Liver (tissue), 9 donors: ENCODE results near the gene CDC42EP1. TPM values are rescaled to one million over a fixed set of nuclear protein-coding genes. Genes with fewer than 3 reads are reported as not detected.
"Not testable (repeated sequence)": the region's sequence is repeated elsewhere in the genome, so short reads cannot be mapped to it uniquely, and the experiment has no call there.

Experiments
- DNase-seq: peaks from one replicate; pipeline ENCODE4 v3.0.0-alpha.2; 2017; ENCODE audit warnings: low spot score
- H3K27ac ChIP-seq, 2 donors: one replicate each; pipeline ENCODE4 v1.7.0; 2013; ENCODE audit warnings: inconsistent platforms in 2 of 2, low read length in 2 of 2, control low read depth in 1 of 2, low read depth in 1 of 2, mild to moderate bottlenecking in 1 of 2
- H3K27me3 ChIP-seq, 4 donors: one replicate each; pipeline versions ENCODE4 v1.6.1 to v1.7.0; 2013; ENCODE audit warnings: low read length in 3 of 4, inconsistent platforms in 1 of 4, mild to moderate bottlenecking in 1 of 4, moderate library complexity in 1 of 4; ENCODE audit not compliant: control insufficient read depth in 4 of 4, insufficient read depth in 4 of 4
- H3K36me3 ChIP-seq, 4 donors: one replicate each; pipeline versions ENCODE4 v1.6.1 to v1.7.0; 2013; ENCODE audit warnings: low read length in 3 of 4, mild to moderate bottlenecking in 3 of 4, low read depth in 1 of 4, moderate library complexity in 1 of 4; ENCODE audit not compliant: control insufficient read depth in 4 of 4, insufficient read depth in 3 of 4
- H3K4me1 ChIP-seq, 4 donors: one replicate each; pipeline versions ENCODE4 v1.6.1 to v1.7.0; 2013; ENCODE audit warnings: low read length in 3 of 4, mild to moderate bottlenecking in 3 of 4, moderate library complexity in 1 of 4; ENCODE audit not compliant: control insufficient read depth in 4 of 4, insufficient read depth in 4 of 4
- H3K4me3 ChIP-seq, 3 donors: one replicate each; pipeline versions ENCODE4 v1.6.1 to v1.7.0; 2013; ENCODE audit warnings: low read length in 3 of 3, control low read depth in 1 of 3, low read depth in 1 of 3, mild to moderate bottlenecking in 1 of 3
- H3K9ac ChIP-seq, 2 donors: one replicate each; pipeline ENCODE4 v1.7.0; 2013; ENCODE audit warnings: low read length in 2 of 2, mild to moderate bottlenecking in 2 of 2, moderate library complexity in 2 of 2, control low read depth in 1 of 2, low read depth in 1 of 2
- H3K9me3 ChIP-seq, 4 donors: one replicate each; pipeline versions ENCODE4 v1.6.1 to v1.7.0; 2013; ENCODE audit warnings: low read length in 3 of 4; ENCODE audit not compliant: control insufficient read depth in 4 of 4
- EGR1 ChIP-seq, 2 donors: IDR thresholded peaks; 2 replicates each; pipeline ENCODE4 v1.6.1; 2016 to 2018; ENCODE audit warnings: antibody characterized with exemption in 2 of 2, low read depth in 2 of 2
- FOXA1 ChIP-seq: IDR thresholded peaks from 2 replicates; pipeline ENCODE4 v1.6.1; 2016; ENCODE audit warnings: antibody characterized with exemption
- FOXA2 ChIP-seq: IDR thresholded peaks from 2 replicates; pipeline ENCODE4 v1.6.1; 2016; ENCODE audit warnings: antibody characterized with exemption
- GABPA ChIP-seq, 2 donors: IDR thresholded peaks in 1 of 2; conservative IDR thresholded peaks in 1 of 2; 2 replicates each; pipeline ENCODE4 v1.6.1; 2016; ENCODE audit warnings: antibody characterized with exemption in 2 of 2, mild to moderate bottlenecking in 1 of 2, moderate library complexity in 1 of 2
- HNF4A ChIP-seq, 2 donors: conservative IDR thresholded peaks; 2 replicates each; pipeline ENCODE4 v1.6.1; 2016; ENCODE audit warnings: antibody characterized with exemption in 2 of 2, mild to moderate bottlenecking in 2 of 2
- HNF4G ChIP-seq: IDR thresholded peaks from 2 replicates; pipeline ENCODE4 v1.6.1; 2016; ENCODE audit warnings: antibody characterized with exemption
- JUND ChIP-seq, 2 donors: IDR thresholded peaks; 2 replicates each; pipeline ENCODE4 v1.6.1; 2016; ENCODE audit warnings: antibody characterized with exemption in 2 of 2
- NR2F2 ChIP-seq: IDR thresholded peaks from 2 replicates; pipeline ENCODE4 v1.6.1; 2016; ENCODE audit warnings: antibody characterized with exemption
- RAD21 ChIP-seq, 2 donors: IDR thresholded peaks; 2 replicates each; pipeline ENCODE4 v1.6.1; 2016; ENCODE audit warnings: antibody characterized with exemption in 2 of 2, mild to moderate bottlenecking in 2 of 2
- RXRA ChIP-seq, 2 donors: IDR thresholded peaks; 2 replicates each; pipeline ENCODE4 v1.6.1; 2017 to 2018; ENCODE audit warnings: antibody characterized with exemption in 2 of 2, mild to moderate bottlenecking in 1 of 2
- SP1 ChIP-seq: IDR thresholded peaks from 2 replicates; pipeline ENCODE4 v1.6.1; 2018; ENCODE audit warnings: antibody characterized with exemption, mild to moderate bottlenecking
- TAF1 ChIP-seq: conservative IDR thresholded peaks from 2 replicates; pipeline ENCODE4 v1.6.1; 2016; ENCODE audit warnings: antibody characterized with exemption, mild to moderate bottlenecking
- YY1 ChIP-seq: IDR thresholded peaks from 2 replicates; pipeline ENCODE4 v1.6.1; 2016; ENCODE audit warnings: antibody characterized with exemption, mild to moderate bottlenecking
- WGBS: extraction: QIAGEN DNeasy Blood & Tissue Kit; methylation state at CpG from one replicate; pipeline ENCODE4 v1.1.7; 2013; 5-methylcytosine and 5-hydroxymethylcytosine counted together
- polyA plus RNA-seq, 2 donors: library from polyadenylated mRNA; stranded (reverse) in 1 of 2; unstranded in 1 of 2; fragments of 200-250 nt in 1 of 2; fragments of >200 nt in 1 of 2; fragmentation: Nextera tagmentation in 1 of 2; extraction: Ambion mirVana in 1 of 2; gene quantifications; one replicate each; pipeline versions ENCODE4 v1.2.1 to v1.2.3, GENCODE V29; 2013 to 2015
- total RNA-seq, 2 donors: library from RNA; depleted of rRNA; stranded (reverse); fragments of >200 nt; gene quantifications; one replicate each; pipeline ENCODE4 v1.2.3, GENCODE V29; 2014
- TF ChIP-seq, protein P1 (sequence below): IDR thresholded peaks from 2 replicates; pipeline ENCODE4 v1.6.1; 2016; ENCODE audit warnings: antibody characterized with exemption
- TF ChIP-seq, protein P2 (sequence below): IDR thresholded peaks from 2 replicates; pipeline ENCODE4 v1.6.1; 2016; ENCODE audit warnings: antibody characterized with exemption
- TF ChIP-seq, protein P3 (sequence below): IDR thresholded peaks from 2 replicates; pipeline ENCODE4 v1.6.1; 2016; ENCODE audit warnings: antibody characterized with exemption, mild to moderate bottlenecking
- TF ChIP-seq, protein P4 (sequence below): fragments of 150-350 bp; IDR thresholded peaks from 2 replicates; pipeline ENCODE4 v1.5.1; 2017; ENCODE audit warnings: improper control_type of control experiment, low read depth, low read length; ENCODE audit not compliant: missing input control
- TF ChIP-seq, protein P5 (sequence below): IDR thresholded peaks from 2 replicates; pipeline ENCODE4 v1.6.1; 2016; ENCODE audit warnings: antibody characterized with exemption
- donor health status: healthy.
- donor health status: healthy.
- donor health status: healthy.
- donor health status: healthy.
- donor health status: healthy.

The CDC42EP1 gene
- total and polyA plus RNA-seq, 4 donors, result 10.2 to 66.6 (median 31.2) TPM

DNA sequence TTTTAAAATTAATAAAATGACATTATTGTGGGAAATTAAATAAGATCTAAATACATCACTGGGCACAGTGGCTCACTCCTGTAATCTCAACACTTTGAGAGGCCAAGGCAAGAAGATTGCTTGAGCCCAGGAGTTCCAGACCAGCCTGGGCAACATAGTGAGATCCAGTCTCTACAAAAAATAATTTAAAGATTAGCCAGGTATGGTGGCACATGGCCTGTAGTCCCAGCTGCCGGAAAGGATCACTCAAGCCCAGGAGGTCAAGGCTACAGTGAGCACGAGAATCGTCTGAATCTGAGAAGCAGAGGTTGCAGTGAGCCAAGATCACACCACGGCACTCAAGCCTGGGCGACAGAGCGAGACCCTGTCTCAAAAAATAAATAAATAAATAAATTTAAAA lies 25.1 kb upstream of the CDC42EP1 start:
- no peak for TF ChIP-seq HNF4A (conservative IDR thresholded peaks at IDR 0.05)
- TF ChIP-seq, protein P1, sequence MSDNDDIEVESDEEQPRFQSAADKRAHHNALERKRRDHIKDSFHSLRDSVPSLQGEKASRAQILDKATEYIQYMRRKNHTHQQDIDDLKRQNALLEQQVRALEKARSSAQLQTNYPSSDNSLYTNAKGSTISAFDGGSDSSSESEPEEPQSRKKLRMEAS, result no peak
- no peak for TF ChIP-seq TAF1
- no peak for TF ChIP-seq SP1
- Histone ChIP-seq H3K4me3 (no peak overlapping the region), H3K9ac (no peak overlapping the region), H3K9me3 (no peaks in the 10 kb centered on the region), H3K27me3 (no peaks in the 10 kb centered on the region), H3K36me3 (no peaks in the 10 kb centered on the region), H3K4me1 (peaks cover 2 to 9% (median 3%) of the 10 kb centered on the region in 4 donors), H3K27ac (no peak overlapping the region)
- WGBS, result 90% methylated on average over 6 of the region's 6 CpGs
- DNase-seq, result no peak

DNA sequence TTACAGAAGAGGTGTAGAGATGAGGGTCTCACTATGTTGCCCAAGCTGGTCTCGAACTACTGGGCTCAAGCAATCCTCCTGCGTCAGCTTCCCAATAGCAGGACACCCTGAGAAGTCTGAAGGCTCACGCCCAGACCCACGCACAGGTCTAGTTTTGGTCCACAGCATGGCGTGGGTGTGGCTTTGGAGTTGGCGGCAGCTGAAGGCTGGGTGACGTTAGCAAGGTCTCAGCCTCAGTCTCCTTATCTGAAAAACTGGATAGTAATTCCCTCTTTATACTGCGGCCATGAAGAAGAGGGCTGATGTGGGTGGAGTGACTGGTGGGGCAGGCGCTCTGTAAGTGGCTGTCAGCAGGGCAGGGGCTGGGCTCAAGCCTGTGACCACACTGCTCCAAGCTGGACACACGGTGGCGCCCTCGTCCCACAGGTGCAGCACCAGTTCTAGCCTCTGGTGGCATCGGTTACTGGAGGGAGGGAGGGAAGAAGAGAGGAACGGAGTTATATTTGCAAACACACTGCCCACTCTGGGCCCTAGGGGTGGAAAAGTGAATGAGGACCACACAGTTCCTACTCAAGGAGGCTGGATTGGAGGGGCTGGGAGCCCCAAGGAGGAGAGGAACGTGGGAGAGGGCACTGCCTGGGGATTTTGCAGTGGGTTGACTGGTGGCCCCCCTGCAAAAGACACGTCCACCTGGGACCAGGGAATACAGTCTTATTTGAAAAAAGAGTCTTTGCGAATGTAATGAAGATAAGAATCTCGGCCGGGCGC lies 21.5 kb upstream of the CDC42EP1 start:
- H3K4me3 ChIP-seq, result no peak overlapping the region
- whole genome bisulfite sequencing, result 14% methylated on average over 20 of the region's 20 CpGs
- no peaks in the 10 kb centered on the region for H3K27me3 ChIP-seq
- peak; percentile 89 for DNase-seq
- H3K9me3 ChIP-seq, result no peaks in the 10 kb centered on the region
- peaks cover 2 to 9% (median 4%) of the 10 kb centered on the region in 4 donors for H3K4me1 ChIP-seq
- no peak overlapping the region for H3K27ac ChIP-seq
- no peak for TF ChIP-seq HNF4A (conservative IDR thresholded peaks at IDR 0.05)
- peak; percentile 38 to 62 for TF ChIP-seq RXRA (IDR thresholded peaks at IDR 0.05)
- peak; percentile 83 for TF ChIP-seq YY1
- TF ChIP-seq TAF1, result no peak
- TF ChIP-seq FOXA1, result peak; percentile 15
- TF ChIP-seq HNF4G, result no peak
- no peak for TF ChIP-seq GABPA (IDR thresholded peaks at IDR 0.05 in 1 of 2, conservative IDR thresholded peaks at IDR 0.05 in 1 of 2)
- TF ChIP-seq, protein P2, sequence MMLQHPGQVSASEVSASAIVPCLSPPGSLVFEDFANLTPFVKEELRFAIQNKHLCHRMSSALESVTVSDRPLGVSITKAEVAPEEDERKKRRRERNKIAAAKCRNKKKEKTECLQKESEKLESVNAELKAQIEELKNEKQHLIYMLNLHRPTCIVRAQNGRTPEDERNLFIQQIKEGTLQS, result no peak
- peak; percentile 19 for TF ChIP-seq SP1
- TF ChIP-seq, protein P3, sequence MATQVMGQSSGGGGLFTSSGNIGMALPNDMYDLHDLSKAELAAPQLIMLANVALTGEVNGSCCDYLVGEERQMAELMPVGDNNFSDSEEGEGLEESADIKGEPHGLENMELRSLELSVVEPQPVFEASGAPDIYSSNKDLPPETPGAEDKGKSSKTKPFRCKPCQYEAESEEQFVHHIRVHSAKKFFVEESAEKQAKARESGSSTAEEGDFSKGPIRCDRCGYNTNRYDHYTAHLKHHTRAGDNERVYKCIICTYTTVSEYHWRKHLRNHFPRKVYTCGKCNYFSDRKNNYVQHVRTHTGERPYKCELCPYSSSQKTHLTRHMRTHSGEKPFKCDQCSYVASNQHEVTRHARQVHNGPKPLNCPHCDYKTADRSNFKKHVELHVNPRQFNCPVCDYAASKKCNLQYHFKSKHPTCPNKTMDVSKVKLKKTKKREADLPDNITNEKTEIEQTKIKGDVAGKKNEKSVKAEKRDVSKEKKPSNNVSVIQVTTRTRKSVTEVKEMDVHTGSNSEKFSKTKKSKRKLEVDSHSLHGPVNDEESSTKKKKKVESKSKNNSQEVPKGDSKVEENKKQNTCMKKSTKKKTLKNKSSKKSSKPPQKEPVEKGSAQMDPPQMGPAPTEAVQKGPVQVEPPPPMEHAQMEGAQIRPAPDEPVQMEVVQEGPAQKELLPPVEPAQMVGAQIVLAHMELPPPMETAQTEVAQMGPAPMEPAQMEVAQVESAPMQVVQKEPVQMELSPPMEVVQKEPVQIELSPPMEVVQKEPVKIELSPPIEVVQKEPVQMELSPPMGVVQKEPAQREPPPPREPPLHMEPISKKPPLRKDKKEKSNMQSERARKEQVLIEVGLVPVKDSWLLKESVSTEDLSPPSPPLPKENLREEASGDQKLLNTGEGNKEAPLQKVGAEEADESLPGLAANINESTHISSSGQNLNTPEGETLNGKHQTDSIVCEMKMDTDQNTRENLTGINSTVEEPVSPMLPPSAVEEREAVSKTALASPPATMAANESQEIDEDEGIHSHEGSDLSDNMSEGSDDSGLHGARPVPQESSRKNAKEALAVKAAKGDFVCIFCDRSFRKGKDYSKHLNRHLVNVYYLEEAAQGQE, result no peak
- no peak for TF ChIP-seq EGR1 (IDR thresholded peaks at IDR 0.05; ENCODE audit: low read depth in 2 of 2)
- TF ChIP-seq, protein P4, sequence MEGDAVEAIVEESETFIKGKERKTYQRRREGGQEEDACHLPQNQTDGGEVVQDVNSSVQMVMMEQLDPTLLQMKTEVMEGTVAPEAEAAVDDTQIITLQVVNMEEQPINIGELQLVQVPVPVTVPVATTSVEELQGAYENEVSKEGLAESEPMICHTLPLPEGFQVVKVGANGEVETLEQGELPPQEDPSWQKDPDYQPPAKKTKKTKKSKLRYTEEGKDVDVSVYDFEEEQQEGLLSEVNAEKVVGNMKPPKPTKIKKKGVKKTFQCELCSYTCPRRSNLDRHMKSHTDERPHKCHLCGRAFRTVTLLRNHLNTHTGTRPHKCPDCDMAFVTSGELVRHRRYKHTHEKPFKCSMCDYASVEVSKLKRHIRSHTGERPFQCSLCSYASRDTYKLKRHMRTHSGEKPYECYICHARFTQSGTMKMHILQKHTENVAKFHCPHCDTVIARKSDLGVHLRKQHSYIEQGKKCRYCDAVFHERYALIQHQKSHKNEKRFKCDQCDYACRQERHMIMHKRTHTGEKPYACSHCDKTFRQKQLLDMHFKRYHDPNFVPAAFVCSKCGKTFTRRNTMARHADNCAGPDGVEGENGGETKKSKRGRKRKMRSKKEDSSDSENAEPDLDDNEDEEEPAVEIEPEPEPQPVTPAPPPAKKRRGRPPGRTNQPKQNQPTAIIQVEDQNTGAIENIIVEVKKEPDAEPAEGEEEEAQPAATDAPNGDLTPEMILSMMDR, result peak; percentile 99
- TF ChIP-seq FOXA2, result no peak
- TF ChIP-seq, protein P1, result no peak
- TF ChIP-seq, protein P5, sequence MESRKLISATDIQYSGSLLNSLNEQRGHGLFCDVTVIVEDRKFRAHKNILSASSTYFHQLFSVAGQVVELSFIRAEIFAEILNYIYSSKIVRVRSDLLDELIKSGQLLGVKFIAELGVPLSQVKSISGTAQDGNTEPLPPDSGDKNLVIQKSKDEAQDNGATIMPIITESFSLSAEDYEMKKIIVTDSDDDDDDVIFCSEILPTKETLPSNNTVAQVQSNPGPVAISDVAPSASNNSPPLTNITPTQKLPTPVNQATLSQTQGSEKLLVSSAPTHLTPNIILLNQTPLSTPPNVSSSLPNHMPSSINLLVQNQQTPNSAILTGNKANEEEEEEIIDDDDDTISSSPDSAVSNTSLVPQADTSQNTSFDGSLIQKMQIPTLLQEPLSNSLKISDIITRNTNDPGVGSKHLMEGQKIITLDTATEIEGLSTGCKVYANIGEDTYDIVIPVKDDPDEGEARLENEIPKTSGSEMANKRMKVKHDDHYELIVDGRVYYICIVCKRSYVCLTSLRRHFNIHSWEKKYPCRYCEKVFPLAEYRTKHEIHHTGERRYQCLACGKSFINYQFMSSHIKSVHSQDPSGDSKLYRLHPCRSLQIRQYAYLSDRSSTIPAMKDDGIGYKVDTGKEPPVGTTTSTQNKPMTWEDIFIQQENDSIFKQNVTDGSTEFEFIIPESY, result no peak
- TF ChIP-seq NR2F2, result peak; percentile 18
- peak; percentile 99 to 100 for TF ChIP-seq RAD21 (IDR thresholded peaks at IDR 0.05)
- TF ChIP-seq JUND (IDR thresholded peaks at IDR 0.05), result no peak
- H3K36me3 ChIP-seq, result no peaks in the 10 kb centered on the region
- H3K9ac ChIP-seq, result no peak overlapping the region

DNA sequence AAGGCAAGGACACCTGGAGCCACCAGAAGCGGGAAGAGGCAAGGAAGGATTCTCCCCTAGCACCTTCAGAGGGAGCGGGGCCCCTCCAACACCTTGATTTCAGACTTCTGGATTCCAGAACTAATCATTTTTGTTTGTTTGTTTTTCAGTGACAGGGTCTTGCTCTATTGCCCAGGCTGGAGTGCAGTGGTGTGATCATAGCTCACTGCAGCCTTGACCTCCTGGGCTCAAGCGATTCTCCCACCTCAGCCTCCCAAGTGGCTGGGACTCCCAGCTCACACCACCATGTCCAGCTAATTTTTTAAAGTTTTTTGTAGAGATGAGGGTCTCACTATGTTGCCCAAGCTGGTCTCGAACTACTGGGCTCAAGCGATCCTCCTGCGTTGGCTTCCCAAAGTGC lies 20.5 kb upstream of the CDC42EP1 start:
- H3K4me1 ChIP-seq, result peaks cover 2 to 12% (median 9%) of the 10 kb centered on the region in 4 donors
- H3K4me3 ChIP-seq, H3K27me3 ChIP-seq, H3K9ac ChIP-seq, H3K27ac ChIP-seq, DNase-seq, H3K36me3 ChIP-seq, H3K9me3 ChIP-seq: not testable (repeated sequence)
- WGBS, result 88% methylated on average over 6 of the region's 6 CpGs
